ENCODE measurements around the gene FBXO38. TPM values are rescaled to one million over a fixed set of nuclear protein-coding genes. Genes with fewer than 3 reads are reported as not detected.

Gene FBXO38
- polyA plus RNA-seq, 1 donor = 26.9 TPM

- no peak for DNase-seq
These were observed 2.3 kb downstream of the FBXO38 start for GRCh38 chr5:148386041-148386440.

- DNase-seq = no peak
These were observed 3.6 kb downstream of the FBXO38 start for GRCh38 chr5:148387325-148387724.

- DNase-seq = no peak
These were observed 4.9 kb downstream of the FBXO38 start for GRCh38 chr5:148388696-148389095.

GRCh38 chr5:148390914-148391313, 7.2 kb downstream of the FBXO38 start:
- no peak for DNase-seq

GRCh38 chr5:148391422-148391821, 7.7 kb downstream of the FBXO38 start:
- no peak for DNase-seq

GRCh38 chr5:148393390-148393741, 9.6 kb downstream of the FBXO38 start:
- DNase-seq = no peak

GRCh38 chr5:148394587-148395019, 10.8 kb downstream of the FBXO38 start:
- DNase-seq = no peak

- no peak for DNase-seq
These were observed 11.3 kb downstream of the FBXO38 start for GRCh38 chr5:148395031-148395430.

GRCh38 chr5:148397968-148398595, 14.3 kb downstream of the FBXO38 start:
- DNase-seq = no peak

GRCh38 chr5:148398698-148399121, 15.0 kb downstream of the FBXO38 start:
- no peak for DNase-seq

GRCh38 chr5:148401604-148402003, 17.8 kb downstream of the FBXO38 start:
- no peak for DNase-seq

- no peak for DNase-seq
These were observed 19.6 kb downstream of the FBXO38 start for GRCh38 chr5:148403344-148403743.

GRCh38 chr5:148406406-148406805, 22.6 kb downstream of the FBXO38 start:
- no peak for DNase-seq

GRCh38 chr5:148408092-148408491, 24.3 kb downstream of the FBXO38 start:
- DNase-seq = no peak

- no peak for DNase-seq
These were observed 28.4 kb downstream of the FBXO38 start for GRCh38 chr5:148412124-148412523.

GRCh38 chr5:148414833-148415232, 31.1 kb downstream of the FBXO38 start:
- no peak for DNase-seq

GRCh38 chr5:148416416-148416815, 32.7 kb downstream of the FBXO38 start:
- DNase-seq = no peak

- no peak for DNase-seq
These were observed 33.2 kb downstream of the FBXO38 start for GRCh38 chr5:148416921-148417320.

- no peak for DNase-seq
These were observed 34.8 kb downstream of the FBXO38 start for GRCh38 chr5:148418511-148418910.

GRCh38 chr5:148421661-148422060, 37.9 kb downstream of the FBXO38 start:
- no peak for DNase-seq

- no peak for DNase-seq
These were observed 42.0 kb downstream of the FBXO38 start for GRCh38 chr5:148425808-148426207.

- no peak for DNase-seq
These were observed 42.8 kb downstream of the FBXO38 start for GRCh38 chr5:148426514-148426913.

GRCh38 chr5:148427370-148428042, 43.7 kb downstream of the FBXO38 start:
- DNase-seq = no peak

- DNase-seq = no peak
These were observed 45.1 kb downstream of the FBXO38 start for GRCh38 chr5:148428848-148429247.

- no peak for DNase-seq
These were observed 50.1 kb downstream of the FBXO38 start for GRCh38 chr5:148433826-148434225.

Measured in hindlimb muscle (tissue), 1 donor.